Stimulated activated naive CD4-positive, alpha-beta T cell treated with Interleukin-2 at 50 U/mL for 16 hours (primary cell): Measurements from ENCODE around the gene CEP128.
"Not testable (repeated sequence)": the region's sequence is repeated elsewhere in the genome, so short reads cannot be mapped to it uniquely, and the experiment has no call there.

ENCODE experiments used
- DNase-seq: peaks from one replicate; lab custom pipeline; 2025; lab: John Stamatoyannopoulos, UW

Gene CEP128

DNA sequence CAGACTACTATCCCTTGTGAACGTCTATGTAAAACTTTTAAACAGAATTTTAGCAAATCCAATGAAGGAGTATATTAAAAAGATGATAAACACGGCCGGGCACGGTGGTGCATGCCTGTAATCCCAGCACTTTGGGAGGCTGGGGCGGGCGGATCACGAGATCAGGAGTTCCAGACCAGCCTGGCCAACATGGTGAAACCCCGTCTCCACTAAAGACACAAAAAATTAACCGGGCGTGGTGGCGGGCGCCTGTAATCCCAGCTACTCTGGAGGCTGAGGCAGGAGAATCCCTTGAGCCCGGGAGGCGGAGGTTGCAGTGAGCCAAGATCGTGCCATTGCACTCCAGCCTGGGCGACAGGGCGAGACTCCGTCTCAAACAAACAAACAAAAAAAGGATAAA, 11.7 kb upstream of the CEP128 start:
- DNase-seq, result not testable (repeated sequence)

GRCh38 chr14:80951491-80951890, 10.0 kb upstream of the CEP128 start:
- DNase-seq, result no peak

DNA sequence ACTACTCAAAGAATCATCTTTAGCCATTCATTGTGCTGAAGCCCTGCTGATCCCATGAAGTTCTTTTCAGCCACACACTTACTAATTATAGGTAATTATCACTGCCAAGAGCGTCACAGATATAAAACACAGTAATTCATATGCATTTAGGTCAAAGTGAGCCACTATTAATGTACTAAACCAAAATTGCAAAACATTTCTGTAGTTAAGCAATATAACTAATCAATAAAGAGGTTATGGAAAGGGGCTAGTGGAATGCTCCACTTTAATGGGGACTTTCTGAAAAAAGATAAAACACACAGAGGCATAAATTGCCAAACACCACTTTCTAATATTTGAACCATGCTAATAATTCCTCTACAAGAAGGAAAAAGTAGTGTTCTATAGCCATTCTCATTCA, 6.8 kb upstream of the CEP128 start:
- DNase-seq, result no peak

GRCh38 chr14:80946797-80947196, 5.3 kb upstream of the CEP128 start:
- no peak for DNase-seq

DNA sequence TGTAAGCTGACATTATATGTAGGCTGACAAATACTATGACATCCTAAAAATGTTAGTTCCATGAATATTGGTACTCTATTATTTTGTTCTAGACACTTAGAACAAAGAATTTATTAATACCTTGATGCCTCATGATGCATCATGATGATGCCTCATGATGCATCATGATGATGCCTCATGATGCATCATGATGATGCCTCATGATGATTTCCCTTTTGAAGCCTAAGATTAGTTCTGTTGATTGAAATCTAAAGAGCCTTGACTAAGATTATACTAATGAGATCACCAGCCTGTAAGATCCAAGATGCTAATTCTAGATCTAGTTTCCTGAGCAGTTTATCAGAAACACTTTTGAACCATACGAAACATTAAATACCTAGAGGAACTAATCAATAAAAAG, 4.6 kb upstream of the CEP128 start:
- no peak for DNase-seq

- no peak for DNase-seq
These were observed 3.5 kb upstream of the CEP128 start for GRCh38 chr14:80944861-80945617.

DNA sequence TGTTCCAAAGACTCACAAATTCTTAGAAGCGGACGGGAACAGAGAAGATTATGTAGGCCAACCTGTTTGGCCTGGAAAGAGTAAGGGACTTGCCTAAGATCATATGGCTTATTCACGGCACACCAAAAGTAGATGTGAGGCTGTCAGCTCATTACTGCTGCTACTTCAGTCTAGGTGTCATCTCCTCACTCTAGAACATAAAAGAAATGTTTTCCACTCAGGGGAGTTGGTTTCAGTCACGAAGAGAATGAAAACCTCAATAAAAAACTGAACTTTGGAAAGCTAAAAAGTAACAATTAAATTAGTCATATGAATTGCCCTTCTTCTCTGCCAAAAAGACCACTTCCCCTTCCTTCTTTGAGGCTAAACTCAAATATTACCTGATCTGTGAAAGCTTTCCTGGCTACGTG, 658 bp upstream of the CEP128 start:
- DNase-seq, result no peak

- DNase-seq, result no peak
These were observed 1.4 kb downstream of the CEP128 start for GRCh38 chr14:80940146-80940545.

DNA sequence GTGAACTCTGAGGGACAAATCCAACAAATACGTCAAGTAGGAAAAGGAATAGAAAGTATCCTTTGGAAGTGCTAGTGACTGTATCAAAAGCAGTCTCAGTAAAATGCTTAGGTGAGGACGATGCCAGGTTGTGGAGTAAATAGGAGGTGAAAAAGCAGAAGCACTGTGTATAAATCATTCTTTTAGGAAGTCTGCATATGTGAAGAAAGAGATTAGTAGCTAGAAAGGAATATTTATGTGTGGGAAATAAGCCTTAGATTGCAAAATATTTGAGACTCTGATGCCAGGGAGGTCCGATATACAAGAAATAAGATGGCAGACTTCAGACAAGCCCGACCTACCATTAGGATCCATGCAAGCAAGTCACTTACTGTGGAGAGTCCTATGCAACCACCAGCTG, 7.9 kb downstream of the CEP128 start:
- DNase-seq, result no peak

GRCh38 chr14:80933282-80933681, 8.3 kb downstream of the CEP128 start:
- DNase-seq, result no peak

- peak; percentile 61 for DNase-seq
These were observed 10.6 kb downstream of the CEP128 start for GRCh38 chr14:80930836-80931389.

- DNase-seq, result no peak
These were observed 11.4 kb downstream of the CEP128 start for GRCh38 chr14:80930095-80930494.

GRCh38 chr14:80927083-80927989, 14.2 kb downstream of the CEP128 start:
- no peak for DNase-seq

DNA sequence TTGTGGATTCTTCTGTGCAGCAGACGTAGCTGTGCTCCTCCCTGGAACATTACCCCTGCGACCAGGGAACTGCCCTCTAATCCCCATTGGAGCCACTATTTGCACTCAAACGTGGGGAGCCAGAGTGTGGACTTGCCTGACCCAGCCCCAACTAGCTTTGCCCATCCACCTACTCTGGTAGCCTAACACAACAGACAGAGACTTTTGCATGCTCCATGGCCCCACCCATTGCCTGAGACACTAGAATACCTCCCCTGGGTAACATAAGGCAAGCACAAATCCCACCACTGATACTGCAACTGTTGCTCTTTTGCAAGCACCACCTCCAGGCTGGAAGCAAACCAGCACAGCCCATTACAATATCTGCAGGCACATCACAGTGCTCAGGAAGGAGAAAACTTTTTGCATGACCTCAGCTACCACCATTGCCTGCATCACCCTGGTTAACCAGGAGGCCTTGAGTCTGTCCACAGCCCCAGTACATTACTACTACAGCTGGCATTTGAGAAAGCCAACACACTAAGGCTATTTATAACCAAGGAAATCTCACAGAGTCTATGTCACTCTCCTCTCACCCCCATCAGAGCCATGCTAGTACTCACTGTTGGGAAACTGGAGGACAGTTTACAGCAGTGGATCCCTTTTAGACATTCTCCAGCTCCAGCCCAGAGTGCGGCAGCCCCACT, 15.0 kb downstream of the CEP128 start:
- DNase-seq, result no peak

GRCh38 chr14:80924365-80925103, 17.0 kb downstream of the CEP128 start:
- no peak for DNase-seq

- DNase-seq, result no peak
These were observed 18.2 kb downstream of the CEP128 start for GRCh38 chr14:80923368-80923767.

GRCh38 chr14:80919622-80920021, 21.9 kb downstream of the CEP128 start:
- DNase-seq, result no peak

DNA sequence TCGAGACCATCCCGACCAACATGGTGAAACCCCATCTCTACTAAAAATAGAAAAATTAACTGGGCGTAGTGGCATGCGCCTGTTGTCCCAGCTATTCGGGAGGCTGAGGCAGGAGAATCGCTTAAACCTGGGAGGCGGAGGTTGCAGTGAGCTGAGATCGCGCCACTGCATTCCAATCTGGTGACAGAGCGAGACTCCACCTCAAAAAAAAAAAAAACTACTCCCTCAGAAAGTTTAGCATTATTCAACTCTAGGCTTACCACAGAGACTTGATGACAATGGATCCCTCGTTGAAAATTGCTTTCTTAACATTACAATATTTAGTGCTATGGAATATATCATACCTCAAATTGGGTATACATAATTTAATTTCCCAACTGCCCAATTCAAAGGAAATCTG, 29.5 kb downstream of the CEP128 start:
- not testable (repeated sequence) for DNase-seq

- DNase-seq, result no peak
These were observed 34.6 kb downstream of the CEP128 start for GRCh38 chr14:80906946-80907345.

- no peak for DNase-seq
These were observed 35.2 kb downstream of the CEP128 start for GRCh38 chr14:80906336-80906735.

DNA sequence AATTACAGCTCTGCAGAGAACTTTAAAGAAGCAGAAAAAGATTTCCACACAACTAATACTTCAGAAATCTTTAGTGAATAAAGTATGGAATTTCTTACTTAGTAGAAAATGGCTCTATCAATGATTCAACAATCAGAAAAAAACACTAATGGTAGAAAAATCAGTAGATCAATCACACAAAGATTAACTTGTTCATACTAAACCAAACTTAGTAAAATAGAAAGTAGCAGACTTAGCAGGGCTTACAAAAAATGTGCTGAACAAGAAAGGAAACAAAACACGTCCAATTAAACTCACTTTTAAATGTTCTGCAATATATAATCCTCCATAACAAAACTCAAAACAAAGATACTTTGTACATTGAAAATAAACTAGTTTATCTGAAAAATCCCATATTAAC, 38.9 kb downstream of the CEP128 start:
- DNase-seq, result no peak

DNA sequence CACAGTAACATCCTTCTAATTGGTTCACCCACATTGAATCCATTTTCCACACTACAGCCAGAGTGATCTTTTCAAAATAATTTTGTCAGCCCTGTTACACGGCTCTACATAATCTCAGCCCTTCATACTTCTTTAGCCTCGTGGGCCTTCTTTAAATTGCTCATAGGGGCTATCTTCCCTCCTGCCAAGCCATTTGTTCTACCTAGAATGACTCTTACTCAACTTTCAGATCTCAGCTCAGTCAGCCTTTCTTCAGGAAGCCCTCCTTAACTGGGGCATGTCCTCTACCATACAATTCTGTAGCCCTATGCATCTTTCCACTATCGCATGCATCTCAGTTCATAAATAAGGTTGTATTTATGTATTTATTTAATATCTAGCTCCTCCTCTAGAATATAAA, 39.7 kb downstream of the CEP128 start:
- DNase-seq, result no peak
